ENCODE results near the gene C3.
A peak's percentile ranks its signal among the peaks of the same experiment; 100 is the strongest.

The C3 gene

DNA sequence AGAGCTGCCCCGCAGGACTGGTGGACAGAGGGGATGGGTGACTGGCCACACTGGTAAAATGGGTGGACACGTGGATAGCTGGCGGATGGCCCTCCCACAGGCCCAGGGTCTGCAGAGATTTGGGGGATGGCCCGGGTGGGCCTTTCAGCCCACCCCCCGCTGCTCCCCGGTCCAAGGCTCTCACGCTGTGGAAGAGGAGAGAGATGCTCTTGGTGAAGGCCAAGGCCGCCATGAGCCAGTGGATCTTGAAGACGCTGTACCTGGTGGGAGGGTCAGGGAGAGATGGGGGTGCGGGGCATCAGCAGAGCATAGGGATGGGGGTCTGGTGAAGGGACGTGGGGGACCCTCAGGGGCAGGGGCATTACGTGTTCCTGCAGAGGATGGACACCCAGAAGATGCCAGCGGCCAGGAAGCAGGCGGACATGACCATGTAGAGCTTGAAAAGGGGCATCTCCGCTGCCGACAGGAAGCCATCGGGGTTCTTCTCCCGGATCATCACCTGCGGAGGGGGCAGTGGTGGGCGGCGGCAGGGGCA, 12.4 kb upstream of the C3 start:
- TF ChIP-seq, protein P1, sequence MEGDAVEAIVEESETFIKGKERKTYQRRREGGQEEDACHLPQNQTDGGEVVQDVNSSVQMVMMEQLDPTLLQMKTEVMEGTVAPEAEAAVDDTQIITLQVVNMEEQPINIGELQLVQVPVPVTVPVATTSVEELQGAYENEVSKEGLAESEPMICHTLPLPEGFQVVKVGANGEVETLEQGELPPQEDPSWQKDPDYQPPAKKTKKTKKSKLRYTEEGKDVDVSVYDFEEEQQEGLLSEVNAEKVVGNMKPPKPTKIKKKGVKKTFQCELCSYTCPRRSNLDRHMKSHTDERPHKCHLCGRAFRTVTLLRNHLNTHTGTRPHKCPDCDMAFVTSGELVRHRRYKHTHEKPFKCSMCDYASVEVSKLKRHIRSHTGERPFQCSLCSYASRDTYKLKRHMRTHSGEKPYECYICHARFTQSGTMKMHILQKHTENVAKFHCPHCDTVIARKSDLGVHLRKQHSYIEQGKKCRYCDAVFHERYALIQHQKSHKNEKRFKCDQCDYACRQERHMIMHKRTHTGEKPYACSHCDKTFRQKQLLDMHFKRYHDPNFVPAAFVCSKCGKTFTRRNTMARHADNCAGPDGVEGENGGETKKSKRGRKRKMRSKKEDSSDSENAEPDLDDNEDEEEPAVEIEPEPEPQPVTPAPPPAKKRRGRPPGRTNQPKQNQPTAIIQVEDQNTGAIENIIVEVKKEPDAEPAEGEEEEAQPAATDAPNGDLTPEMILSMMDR (IDR thresholded peaks at IDR 0.05; ENCODE audit: control extremely low read depth, extremely low read depth, low read depth, missing control alignments): no peak
- CTCF ChIA-PET: interaction anchor here (1.3 to 7.3 kb wide), 2 partner anchors 81 to 131 kb away, joined by 3 to 124 read pairs; no protein-coding TSS in a partner anchor
- POLR2A ChIA-PET: no interaction called here
- no peak for DNase-seq (ENCODE audit: extremely low spot score)

DNA sequence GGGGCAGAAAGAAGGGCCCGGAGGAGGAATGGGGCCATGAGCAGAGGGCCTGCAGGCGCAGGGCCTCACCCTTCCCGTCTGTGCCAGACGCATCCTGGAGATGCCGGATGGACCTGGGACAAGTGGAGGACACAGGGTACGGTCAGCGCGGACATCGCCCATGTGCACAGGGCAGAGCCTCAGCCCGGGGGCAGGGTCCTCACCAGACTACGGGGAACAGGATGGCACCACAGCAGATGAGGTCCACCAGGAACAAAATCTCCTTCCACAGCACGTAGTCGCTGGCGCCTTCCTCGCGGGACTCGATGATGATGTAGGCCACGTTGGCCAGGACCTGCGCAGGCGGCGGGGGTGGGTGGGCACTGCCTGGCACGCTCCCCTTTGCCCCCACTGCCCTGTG, 11.4 kb upstream of the C3 start:
- ChIA-PET POLR2A (no interaction called here), CTCF (no interaction called here)
- TF ChIP-seq, protein P1 (IDR thresholded peaks at IDR 0.05; ENCODE audit: control extremely low read depth, extremely low read depth, low read depth, missing control alignments): no peak
- DNase-seq (ENCODE audit: extremely low spot score): no peak

DNA sequence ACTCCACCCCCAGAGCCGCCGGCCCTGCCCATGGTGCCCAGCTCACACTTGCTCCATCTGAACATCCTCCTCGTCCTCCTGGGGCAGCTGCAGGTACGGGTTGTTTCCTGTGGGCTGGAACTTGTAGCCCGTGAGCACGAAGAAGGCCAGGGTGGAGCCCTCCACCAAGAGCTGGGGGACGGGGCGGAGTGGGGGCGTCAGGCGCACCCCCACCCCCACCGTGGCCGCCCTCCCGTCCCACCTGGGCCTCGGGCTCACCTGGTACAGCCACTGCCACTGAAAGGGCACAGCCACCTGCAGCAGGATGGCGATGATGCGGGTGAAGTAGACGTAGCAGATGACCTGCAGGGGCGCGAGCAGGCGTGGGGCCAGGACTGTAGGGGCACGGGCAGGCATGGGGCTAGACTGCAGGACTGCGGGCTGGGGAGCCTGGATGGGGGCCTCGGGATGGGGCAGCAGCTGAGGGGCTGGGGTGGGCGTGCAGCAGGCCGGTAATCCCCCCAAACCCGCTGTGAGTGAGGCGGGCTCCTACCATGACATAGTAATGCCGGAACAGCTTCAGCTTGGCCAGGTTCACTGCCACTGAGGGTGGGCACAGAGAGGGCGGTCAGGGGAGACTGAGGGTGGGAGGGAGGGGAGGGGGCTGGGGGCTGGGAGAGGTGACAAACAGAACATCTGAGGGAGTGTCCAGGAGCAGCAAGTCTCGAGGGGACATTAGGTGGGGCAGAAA, 10.7 kb upstream of the C3 start:
- POLR2A ChIA-PET: interaction anchor here (0.6 kb wide), 1 partner anchor 125 kb away, joined by 6 read pairs; no protein-coding TSS in a partner anchor
- CTCF ChIA-PET: interaction anchor here (1.5 kb wide), 1 partner anchor 100 kb away, joined by 3 read pairs; no protein-coding TSS in a partner anchor
- TF ChIP-seq, protein P1 (IDR thresholded peaks at IDR 0.05; ENCODE audit: control extremely low read depth, extremely low read depth, low read depth, missing control alignments): no peak
- DNase-seq (ENCODE audit: extremely low spot score): no peak

DNA sequence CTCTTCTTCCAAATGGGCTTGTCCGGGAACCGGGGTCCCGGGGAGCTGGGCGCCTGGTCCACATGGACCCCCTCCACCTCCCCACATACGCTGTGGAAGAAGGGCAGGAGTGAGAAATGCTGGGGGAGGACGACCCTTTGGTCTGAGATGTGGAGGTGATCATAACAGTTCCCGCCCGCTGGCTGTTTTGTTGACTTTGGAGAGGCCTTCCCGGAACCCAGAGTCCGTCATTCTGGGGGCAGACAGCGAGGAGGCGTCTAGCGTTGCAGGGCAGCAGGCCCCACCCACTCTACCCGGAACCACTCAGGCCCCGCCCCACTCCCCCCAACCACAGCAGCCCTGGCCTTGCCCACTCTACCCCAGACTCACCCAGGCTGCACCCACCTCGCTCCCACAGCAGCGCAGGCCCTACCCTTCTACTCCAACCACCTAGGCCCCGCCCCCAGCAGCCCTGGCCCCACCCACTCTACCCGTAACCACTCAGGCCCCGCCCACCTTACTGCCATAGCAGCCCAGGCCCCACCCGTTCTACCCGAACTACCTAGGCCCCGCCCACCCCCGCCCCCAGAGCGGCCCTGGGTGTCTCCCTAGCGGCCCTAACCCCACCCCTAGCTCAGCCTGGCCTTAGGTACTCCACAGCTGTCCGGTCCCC, 9.8 kb upstream of the C3 start:
- POLR2A ChIA-PET: interaction anchor here (0.6 kb wide), 2 partner anchors 91 to 124 kb away, joined by 3 to 6 read pairs; no protein-coding TSS in a partner anchor
- CTCF ChIA-PET: interaction anchor here (1.5 to 2.2 kb wide), 2 partner anchors 99 to 132 kb away, joined by 3 to 13 read pairs; no protein-coding TSS in a partner anchor
- no peak for DNase-seq (ENCODE audit: extremely low spot score)
- TF ChIP-seq, protein P1 (IDR thresholded peaks at IDR 0.05; ENCODE audit: control extremely low read depth, extremely low read depth, low read depth, missing control alignments): no peak

DNA sequence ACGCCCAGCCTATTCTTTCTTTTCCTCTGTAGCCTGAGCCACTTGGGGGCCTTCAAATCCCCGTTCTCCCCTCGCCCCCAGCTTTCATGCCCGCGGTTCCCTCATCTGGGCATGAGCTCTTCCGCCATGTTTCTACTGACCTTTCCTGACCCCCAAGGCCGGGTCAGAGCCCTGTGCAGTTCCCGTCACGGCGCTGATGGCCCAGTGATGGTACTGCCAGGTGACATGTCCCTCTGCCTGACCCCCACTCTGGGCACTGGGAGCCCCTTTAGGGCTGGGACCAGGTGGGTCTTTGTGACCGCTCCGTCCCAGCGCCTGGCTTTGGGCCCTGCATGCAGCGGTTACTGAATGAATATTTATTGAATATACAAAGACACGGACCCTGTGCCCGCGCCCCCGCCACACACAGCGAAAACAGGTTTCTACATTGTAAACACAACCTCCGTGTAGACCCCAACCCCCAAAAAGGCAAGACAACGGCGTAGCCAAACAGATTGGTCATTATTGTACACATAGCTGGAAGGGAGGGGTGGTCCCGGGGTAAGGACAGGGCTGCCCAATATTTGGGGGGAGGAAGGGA, 9.2 kb upstream of the C3 start:
- ChIA-PET POLR2A (interaction anchor here (0.6 kb wide), 2 partner anchors 21 to 91 kb away, joined by 3 to 13 read pairs; no protein-coding TSS in a partner anchor), CTCF (interaction anchor here (1.0 to 2.2 kb wide), 3 partner anchors 9 to 133 kb away, joined by 3 to 13 read pairs (median 3); no protein-coding TSS in a partner anchor)
- TF ChIP-seq, protein P1 (IDR thresholded peaks at IDR 0.05; ENCODE audit: control extremely low read depth, extremely low read depth, low read depth, missing control alignments): no peak
- no peak for DNase-seq (ENCODE audit: extremely low spot score)

DNA sequence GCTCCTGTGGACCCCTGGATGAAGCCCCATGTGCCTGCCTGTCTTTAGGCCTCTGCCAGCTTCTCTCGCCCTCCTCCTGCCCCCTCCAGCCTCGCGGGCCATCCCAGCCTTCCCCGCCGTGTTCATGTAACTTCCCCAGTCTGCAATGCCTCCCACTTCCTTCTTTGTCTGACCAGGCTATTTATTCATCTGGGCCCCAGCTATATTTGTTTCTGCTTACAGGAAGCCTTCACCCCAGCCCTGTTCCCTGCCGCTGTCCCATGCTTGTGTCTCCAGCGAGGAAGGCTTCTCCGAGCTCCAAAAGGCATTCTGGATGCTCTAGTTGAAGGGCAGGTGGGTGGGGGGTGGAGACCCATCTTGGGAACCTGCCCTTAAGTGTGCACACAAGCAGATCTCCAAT, 7.9 kb upstream of the C3 start:
- TF ChIP-seq, protein P1 (IDR thresholded peaks at IDR 0.05; ENCODE audit: control extremely low read depth, extremely low read depth, low read depth, missing control alignments): no peak
- POLR2A ChIA-PET: no interaction called here
- peak; percentile 64 for DNase-seq (ENCODE audit: extremely low spot score)
- CTCF ChIA-PET: interaction anchor here (1.4 to 2.2 kb wide), 2 partner anchors 97 to 134 kb away, joined by 5 to 13 read pairs; no protein-coding TSS in a partner anchor

Data from GM10248 (cell line).